Endothelial cell of umbilical vein (primary cell): ENCODE data around the gene NYAP2. TPM values are rescaled to one million over a fixed set of nuclear protein-coding genes. Genes with fewer than 3 reads are reported as not detected.

Experiments used
- BruUV-seq: library from RNA; stranded (reverse); fragments of 400-500 nt; replicated peaks from 2 replicates; lab custom pipeline; 2021; lab: Mats Ljungman, UMichigan
- CTCF ChIA-PET: fragments of 300-600, 350-600 bp; sonication (Branson Sonifier 250); formaldehyde crosslinking; loops from one replicate; lab custom pipeline; 2021; ENCODE audit warnings: antibody characterized with exemption, inconsistent platforms; lab: Charles Lee
- POLR2A ChIA-PET: fragments of 300-600, 350-600 bp; sonication (Branson Sonifier 250); formaldehyde crosslinking; loops from one replicate; lab custom pipeline; 2021; ENCODE audit warnings: antibody characterized with exemption, inconsistent platforms; lab: Charles Lee
- DNase-seq: peaks from one replicate; pipeline ENCODE4 v3.0.0-alpha.2; 2011; ENCODE audit warnings: low read depth, low spot score
- FAIRE-seq: peaks from 2 replicates; lab custom pipeline; 2011; peaks lifted over from hg19 to GRCh38; lab: Jason Lieb, UNC
- H2AFZ ChIP-seq: 2 replicates; pipeline ENCODE4 v1.6.0; 2012; ENCODE audit warnings: low read depth, low read length, control low read depth, inconsistent platforms
- H3K27ac ChIP-seq: 2 replicates; pipeline ENCODE4 v1.5.1; 2011; ENCODE audit warnings: low read depth, mild to moderate bottlenecking, control low read depth, low read length, moderate library complexity; ENCODE audit not compliant: insufficient read depth
- H3K27me3 ChIP-seq, 2 experiments: 2 replicates each; pipeline versions ENCODE4 v1.6.0 to v1.6.1; 2011; ENCODE audit warnings: low read length in 2 of 2, mixed read lengths in 1 of 2; ENCODE audit not compliant: control insufficient read depth in 2 of 2, insufficient read depth in 2 of 2
- H3K36me3 ChIP-seq, 2 experiments: 2 replicates in 1 of 2; 3 replicates in 1 of 2; pipeline ENCODE4 v1.5.1; 2011; ENCODE audit warnings: low read length in 2 of 2, mild to moderate bottlenecking in 1 of 2, moderate library complexity in 1 of 2; ENCODE audit not compliant: control insufficient read depth in 2 of 2, insufficient read depth in 2 of 2; ENCODE audit errors: extremely low read depth in 1 of 2
- H3K4me1 ChIP-seq: 3 replicates; pipeline ENCODE4 v1.5.1; 2011; ENCODE audit warnings: mild to moderate bottlenecking, low read length; ENCODE audit not compliant: control insufficient read depth, insufficient read depth; ENCODE audit errors: extremely low read depth
- H3K4me2 ChIP-seq: 2 replicates; pipeline ENCODE4 v1.6.1; 2011; ENCODE audit warnings: low read length, control low read depth, mixed read lengths; ENCODE audit not compliant: insufficient read depth
- H3K4me3 ChIP-seq, 3 experiments: fragments of 200-600 bp in 1 of 3; sonication (generic), shearing (Covaris generic) in 1 of 3; replicated peaks in 1 of 3; 2 replicates each; pipeline ENCODE4 v1.5.1; 2011 to 2016; ENCODE audit warnings: control low read depth in 3 of 3, low read length in 3 of 3, mild to moderate bottlenecking in 2 of 3, inconsistent platforms in 1 of 3, low read depth in 1 of 3, moderate library complexity in 1 of 3; ENCODE audit not compliant: insufficient read depth in 1 of 3
- H3K79me2 ChIP-seq: 2 replicates; pipeline ENCODE4 v1.6.0; 2012; ENCODE audit warnings: low read length, inconsistent platforms; ENCODE audit not compliant: control insufficient read depth, insufficient read depth
- H3K9ac ChIP-seq: replicated peaks from 2 replicates; pipeline ENCODE3; 2011; ENCODE audit warnings: low read length, control low read depth; ENCODE audit not compliant: insufficient read depth; ENCODE audit errors: extremely low read depth
- H3K9me1 ChIP-seq: replicated peaks from 3 replicates; pipeline ENCODE4 v1.6.0; 2011; ENCODE audit warnings: mild to moderate bottlenecking, low read length; ENCODE audit not compliant: control insufficient read depth, insufficient read depth; ENCODE audit errors: extremely low read depth
- H3K9me3 ChIP-seq: replicated peaks from 2 replicates; pipeline ENCODE4 v1.5.1; 2012; ENCODE audit warnings: low read length, inconsistent platforms; ENCODE audit not compliant: control insufficient read depth, insufficient read depth
- H4K20me1 ChIP-seq: replicated peaks from 2 replicates; pipeline ENCODE3; 2011; ENCODE audit warnings: mild to moderate bottlenecking, low read length; ENCODE audit not compliant: control insufficient read depth, insufficient read depth; ENCODE audit errors: extremely low read depth
- CTCF ChIP-seq, 2 donors: IDR thresholded peaks; 1 replicate in 1 of 2; 2 replicates in 1 of 2; pipeline ENCODE4 v1.5.1; 2011; ENCODE audit warnings: low read length in 2 of 2, mild to moderate bottlenecking in 2 of 2, moderate library complexity in 2 of 2, control low read depth in 1 of 2, inconsistent platforms in 1 of 2, low read depth in 1 of 2; ENCODE audit not compliant: insufficient read depth in 1 of 2; ENCODE audit errors: extremely low read depth in 1 of 2
- EZH2 ChIP-seq: IDR thresholded peaks from 2 replicates; pipeline ENCODE4 v1.6.1; 2012; ENCODE audit warnings: borderline replicate concordance, low read depth, mild to moderate bottlenecking, moderate library complexity, low read length, inconsistent platforms; ENCODE audit not compliant: severe bottlenecking
- FOS ChIP-seq: IDR thresholded peaks from 2 replicates; pipeline ENCODE4 v1.6.1; 2011; ENCODE audit warnings: mild to moderate bottlenecking, low read length, moderate library complexity, borderline replicate concordance; ENCODE audit not compliant: insufficient read depth
- GATA2 ChIP-seq: IDR thresholded peaks from 2 replicates; pipeline ENCODE4 v1.7.0; 2011; ENCODE audit warnings: low read depth, mild to moderate bottlenecking, moderate library complexity, mixed read lengths, low read length; ENCODE audit not compliant: insufficient read length, insufficient read depth
- JUN ChIP-seq: IDR thresholded peaks from 2 replicates; pipeline ENCODE4 v1.6.1; 2011; ENCODE audit warnings: borderline replicate concordance, low read depth; ENCODE audit not compliant: insufficient read length, insufficient read depth
- MYC ChIP-seq: IDR thresholded peaks from one replicate; pipeline ENCODE4 v1.6.1; 2011; ENCODE audit warnings: mild to moderate bottlenecking, low read depth, low read length
- POLR2A ChIP-seq: IDR thresholded peaks from 2 replicates; pipeline ENCODE4 v1.6.1; 2012; ENCODE audit warnings: low read depth, mild to moderate bottlenecking, control low read depth, low read length
- POLR2AphosphoS5 ChIP-seq: IDR thresholded peaks from 2 replicates; pipeline ENCODE4 v1.6.1; 2012; ENCODE audit warnings: low read depth, mild to moderate bottlenecking, control low read depth, low read length, moderate library complexity; ENCODE audit not compliant: insufficient read depth
- dilution Hi-C: fragments of 300-500 bp; cut with MboI; formaldehyde crosslinking; loops from one replicate; pipeline ENCODE4 v1.15.0; 2019; ENCODE audit warnings: low sequenced_read_pairs; ENCODE audit not compliant: extremely low pct_ligation_motif_present
- intact Hi-C: fragments of 100-400 bp; cut with micrococcal nuclease; formaldehyde crosslinking; loops from one replicate; pipeline ENCODE4 v1.10.0; 2022
- polyA plus RNA-seq, 4 experiments: library from polyadenylated mRNA; depleted of rRNA in 3 of 4; stranded (reverse) in 3 of 4; unstranded in 1 of 4; fragments of >200 nt; gene quantifications; 2 replicates each; pipeline versions ENCODE4 v1.2.1 to v1.2.3, GENCODE V29; 2011 to 2012; ENCODE audit warnings: missing spikeins in 1 of 4
- total RNA-seq: library from RNA; stranded (reverse); gene quantifications from 2 replicates; pipeline ENCODE4 v1.2.3, GENCODE V29; 2021
- TF ChIP-seq, protein P1 (sequence below): IDR thresholded peaks from 2 replicates; pipeline ENCODE4 v1.6.1; 2011; ENCODE audit not compliant: insufficient read depth, insufficient read length

Gene NYAP2
- total and polyA plus RNA-seq, 2 donors (not counting 3 experiments of a cell fraction or from before 2014, with no cell fraction given), result not detected

DNA sequence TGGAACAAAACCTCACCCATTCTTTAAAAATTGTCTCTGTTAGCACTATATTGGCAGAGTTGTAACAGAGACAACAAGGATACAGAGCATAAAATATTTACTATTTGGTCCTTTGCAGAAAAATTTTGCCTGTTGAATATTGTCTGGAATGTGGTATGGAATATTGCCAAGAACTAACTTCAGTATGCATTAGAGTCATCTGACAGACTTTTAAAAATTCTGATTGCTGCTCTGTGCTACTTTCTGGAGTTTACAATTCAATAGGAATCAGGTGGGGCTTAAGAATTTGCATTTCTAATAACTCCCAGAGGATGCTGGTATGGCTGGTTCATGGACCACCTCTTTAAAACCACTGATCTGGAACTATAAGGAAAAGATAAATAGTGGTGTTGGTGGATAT is 32.8 kb upstream of the NYAP2 start:
- Histone ChIP-seq H3K36me3 (no peaks in the 10 kb centered on the region), H3K9me1 (no peaks in the 10 kb centered on the region), H3K4me1 (no peaks in the 10 kb centered on the region), H3K9ac (no peak overlapping the region), H4K20me1 (no peaks in the 10 kb centered on the region), H3K4me2 (no peak overlapping the region), H3K79me2 (no peaks in the 10 kb centered on the region), H3K27ac (no peak overlapping the region), H3K9me3 (no peaks in the 10 kb centered on the region), H2AFZ (no peak overlapping the region), H3K4me3 (no peak overlapping the region), H3K27me3 (no peaks in the 10 kb centered on the region)
- FAIRE-seq (no peak), DNase-seq (no peak)
- dilution Hi-C loops (no loop called here), intact Hi-C loops (no loop called here)
- POLR2A ChIA-PET, result no interaction called here
- TF ChIP-seq POLR2A, result no peak
- TF ChIP-seq, protein P1, sequence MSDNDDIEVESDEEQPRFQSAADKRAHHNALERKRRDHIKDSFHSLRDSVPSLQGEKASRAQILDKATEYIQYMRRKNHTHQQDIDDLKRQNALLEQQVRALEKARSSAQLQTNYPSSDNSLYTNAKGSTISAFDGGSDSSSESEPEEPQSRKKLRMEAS, result no peak
- CTCF ChIA-PET, result no interaction called here
- no TSS peak for BruUV-seq

- no peak for DNase-seq
- no peaks in the 10 kb centered on the region for H3K9me1 ChIP-seq
Measured at GRCh38 chr2:225367482-225367881, 32.0 kb upstream of the NYAP2 start.

More at GRCh38 chr2:225367482-225367881, 32.0 kb upstream of the NYAP2 start:
- dilution Hi-C loops, result no loop called here
- no peak for TF ChIP-seq POLR2AphosphoS5
- TF ChIP-seq GATA2, result no peak
- TF ChIP-seq MYC, result no peak
- no peak for TF ChIP-seq POLR2A
- no peak for TF ChIP-seq EZH2
- TF ChIP-seq CTCF (IDR thresholded peaks at IDR 0.05; ENCODE audit: extremely low read depth in 1 of 2, insufficient read depth in 1 of 2, low read depth in 1 of 2, low read length in 2 of 2), result no peak
- TF ChIP-seq, protein P1, result no peak
- no peak for TF ChIP-seq JUN
- TF ChIP-seq FOS, result no peak
- intact Hi-C loops, result no loop called here
- no peak overlapping the region for H3K27ac ChIP-seq
- no peaks in the 10 kb centered on the region for H3K79me2 ChIP-seq
- H3K36me3 ChIP-seq, result no peaks in the 10 kb centered on the region
- H3K9ac ChIP-seq, result no peak overlapping the region
- H3K27me3 ChIP-seq, result no peaks in the 10 kb centered on the region
- POLR2A ChIA-PET, result no interaction called here
- H3K4me1 ChIP-seq, result no peaks in the 10 kb centered on the region
- H2AFZ ChIP-seq, result no peak overlapping the region
- no peaks in the 10 kb centered on the region for H4K20me1 ChIP-seq
- no peaks in the 10 kb centered on the region for H3K9me3 ChIP-seq
- no peak overlapping the region for H3K4me3 ChIP-seq
- FAIRE-seq, result no peak
- no TSS peak for BruUV-seq
- no peak overlapping the region for H3K4me2 ChIP-seq
- CTCF ChIA-PET, result no interaction called here
